SKM-1 treated with dmso at 0.1 percent for 144 hours (cell line): Measurements from ENCODE around the gene CD46.

ENCODE experiments used
- DNase-seq: peaks from one replicate; lab custom pipeline; 2025; ENCODE audit not compliant: unreplicated experiment; lab: John Stamatoyannopoulos, UW

The CD46 gene

DNA sequence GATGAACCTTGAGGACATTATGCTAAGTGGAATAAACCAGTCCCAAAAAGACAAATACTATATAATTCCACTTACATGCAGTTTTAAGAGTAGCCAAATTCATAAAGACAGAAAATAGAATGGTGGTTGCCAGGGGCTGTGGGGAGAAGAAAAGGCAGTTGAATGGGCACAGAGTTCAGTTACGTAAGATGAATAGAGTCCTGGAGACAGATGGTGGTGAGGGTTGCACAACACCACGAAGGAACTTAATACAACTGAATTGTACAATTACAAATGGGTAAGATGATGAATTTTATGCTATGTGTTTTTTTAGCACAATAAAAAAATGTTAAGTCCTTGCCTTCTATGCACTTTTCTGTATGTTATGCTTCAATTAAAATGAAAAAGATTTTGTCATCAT is 92.5 kb downstream of the CD46 start:
- peak; percentile 93 for DNase-seq
